Kidney (tissue), 14 donors: ENCODE results near the gene COL8A2. TPM values are rescaled to one million over a fixed set of nuclear protein-coding genes. Genes with fewer than 3 reads are reported as not detected.

Experiments used
- DNase-seq, 5 donors: peaks; one replicate each; pipeline ENCODE4 v3.0.0-alpha.2; 2013 to 2020
- FAIRE-seq: peaks from 2 replicates; lab custom pipeline; 2012; peaks lifted over from hg19 to GRCh38; lab: Jason Lieb, UNC
- H3K27ac ChIP-seq, 2 donors: one replicate each; pipeline ENCODE4 v1.7.0; 2013; ENCODE audit warnings: low read depth in 2 of 2, low read length in 2 of 2, inconsistent platforms in 1 of 2
- H3K27me3 ChIP-seq: one replicate; pipeline ENCODE4 v1.7.1; 2013; ENCODE audit warnings: low read length, inconsistent platforms; ENCODE audit not compliant: control insufficient read depth, insufficient read depth
- H3K36me3 ChIP-seq, 3 donors: one replicate each; pipeline versions ENCODE4 v1.7.0 to v1.7.1; 2013; ENCODE audit warnings: low read length in 3 of 3, control low read depth in 1 of 3, inconsistent platforms in 1 of 3; ENCODE audit not compliant: insufficient read depth in 3 of 3, control insufficient read depth in 2 of 3
- H3K4me1 ChIP-seq, 3 donors: one replicate each; pipeline versions ENCODE4 v1.7.0 to v1.7.1; 2013; ENCODE audit warnings: low read length in 3 of 3, inconsistent platforms in 1 of 3, low read depth in 1 of 3; ENCODE audit not compliant: control insufficient read depth in 2 of 3, insufficient read depth in 2 of 3
- H3K4me3 ChIP-seq, 3 donors: one replicate each; pipeline versions ENCODE4 v1.7.0 to v1.8.1; 2013; ENCODE audit warnings: low read length in 3 of 3, control low read depth in 1 of 3, inconsistent platforms in 1 of 3
- H3K9ac ChIP-seq, 3 donors: one replicate each; pipeline versions ENCODE4 v1.7.0 to v1.7.1; 2013; ENCODE audit warnings: low read length in 3 of 3, control low read depth in 1 of 3, inconsistent platforms in 1 of 3
- H3K9me3 ChIP-seq, 3 donors: one replicate each; pipeline versions ENCODE4 v1.7.0 to v1.7.1; 2013; ENCODE audit warnings: low read length in 3 of 3, control low read depth in 1 of 3, inconsistent platforms in 1 of 3; ENCODE audit not compliant: control insufficient read depth in 2 of 3, insufficient read depth in 1 of 3
- intact Hi-C: fragments of 100-400 bp; cut with DNase I; formaldehyde crosslinking; loops from one replicate; pipeline ENCODE4 v1.11.1; 2022
- polyA plus RNA-seq: library from polyadenylated mRNA; stranded (reverse); fragments of 350-450 nt; fragmentation: Illumina TruSeq; extraction: RNeasy Lipid Tissue Mini Kit (QIAGEN cat#74804); gene quantifications from one replicate; pipeline ENCODE4 v1.2.3, GENCODE V29; 2014; ENCODE audit warnings: low read depth, low replicate concordance; ENCODE audit not compliant: insufficient read depth
- total RNA-seq: library from RNA; stranded (reverse); fragmentation: NEBNext Ultra II Directional; extraction: Animal tissue kit (Norgen Biotek cat#: 25700); gene quantifications from one replicate; pipeline ENCODE4 v1.2.1, GENCODE V29; 2021
- TF ChIP-seq, protein P1 (sequence below): IDR thresholded peaks from 3 replicates; pipeline ENCODE4 v1.5.1; 2012; ENCODE audit warnings: mild to moderate bottlenecking, moderate library complexity, borderline replicate concordance; ENCODE audit not compliant: insufficient read depth; ENCODE audit errors: extremely low read depth
- donor health status: control.
- donor health status: control.
- donor health status: control.
- donor health status: control.
- donor health status: control.
- donor health status: DM: yes; HTN: yes; CAD: no.
- donor health status: Normal renal cell carcinoma (clear cell type).

Gene COL8A2
- total and polyA plus RNA-seq, 2 donors from 2014 or later, result 0.90 to 6.4 TPM

DNA sequence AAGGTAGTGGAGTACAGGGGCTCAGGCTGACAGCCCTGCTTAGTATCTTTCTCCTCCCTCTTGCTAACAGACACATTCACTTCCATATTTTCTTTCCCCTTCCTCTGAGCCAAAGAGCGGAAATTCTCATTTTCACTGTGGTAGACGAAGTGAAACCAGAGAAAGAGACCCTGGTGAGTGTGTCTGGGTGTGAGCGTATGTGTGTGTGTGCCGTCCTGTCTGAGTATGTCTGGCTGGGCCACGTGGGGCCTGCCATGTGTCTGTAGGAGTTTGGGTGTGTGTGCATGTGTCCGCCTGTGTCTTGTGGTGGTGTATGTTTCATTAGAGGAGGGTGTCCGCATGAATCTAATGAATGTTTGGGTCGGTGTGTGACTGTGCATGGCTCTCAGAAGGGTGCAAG lies 1.7 kb downstream of the COL8A2 start:
- no peaks in the 10 kb centered on the region for H3K9me3 ChIP-seq
- intact Hi-C loops, result no loop called here
- no peak overlapping the region for H3K27ac ChIP-seq
- peaks cover 0 to 4% (median 0%) of the 10 kb centered on the region in 3 donors for H3K4me1 ChIP-seq
- TF ChIP-seq, protein P1, sequence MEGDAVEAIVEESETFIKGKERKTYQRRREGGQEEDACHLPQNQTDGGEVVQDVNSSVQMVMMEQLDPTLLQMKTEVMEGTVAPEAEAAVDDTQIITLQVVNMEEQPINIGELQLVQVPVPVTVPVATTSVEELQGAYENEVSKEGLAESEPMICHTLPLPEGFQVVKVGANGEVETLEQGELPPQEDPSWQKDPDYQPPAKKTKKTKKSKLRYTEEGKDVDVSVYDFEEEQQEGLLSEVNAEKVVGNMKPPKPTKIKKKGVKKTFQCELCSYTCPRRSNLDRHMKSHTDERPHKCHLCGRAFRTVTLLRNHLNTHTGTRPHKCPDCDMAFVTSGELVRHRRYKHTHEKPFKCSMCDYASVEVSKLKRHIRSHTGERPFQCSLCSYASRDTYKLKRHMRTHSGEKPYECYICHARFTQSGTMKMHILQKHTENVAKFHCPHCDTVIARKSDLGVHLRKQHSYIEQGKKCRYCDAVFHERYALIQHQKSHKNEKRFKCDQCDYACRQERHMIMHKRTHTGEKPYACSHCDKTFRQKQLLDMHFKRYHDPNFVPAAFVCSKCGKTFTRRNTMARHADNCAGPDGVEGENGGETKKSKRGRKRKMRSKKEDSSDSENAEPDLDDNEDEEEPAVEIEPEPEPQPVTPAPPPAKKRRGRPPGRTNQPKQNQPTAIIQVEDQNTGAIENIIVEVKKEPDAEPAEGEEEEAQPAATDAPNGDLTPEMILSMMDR, result no peak
- no peak overlapping the region for H3K4me3 ChIP-seq
- DNase-seq, result no peak
- H3K9ac ChIP-seq, result no peak overlapping the region
- no peak for FAIRE-seq
- H3K27me3 ChIP-seq, result peaks cover 3% of the 10 kb centered on the region
- H3K36me3 ChIP-seq, result no peaks in the 10 kb centered on the region

DNA sequence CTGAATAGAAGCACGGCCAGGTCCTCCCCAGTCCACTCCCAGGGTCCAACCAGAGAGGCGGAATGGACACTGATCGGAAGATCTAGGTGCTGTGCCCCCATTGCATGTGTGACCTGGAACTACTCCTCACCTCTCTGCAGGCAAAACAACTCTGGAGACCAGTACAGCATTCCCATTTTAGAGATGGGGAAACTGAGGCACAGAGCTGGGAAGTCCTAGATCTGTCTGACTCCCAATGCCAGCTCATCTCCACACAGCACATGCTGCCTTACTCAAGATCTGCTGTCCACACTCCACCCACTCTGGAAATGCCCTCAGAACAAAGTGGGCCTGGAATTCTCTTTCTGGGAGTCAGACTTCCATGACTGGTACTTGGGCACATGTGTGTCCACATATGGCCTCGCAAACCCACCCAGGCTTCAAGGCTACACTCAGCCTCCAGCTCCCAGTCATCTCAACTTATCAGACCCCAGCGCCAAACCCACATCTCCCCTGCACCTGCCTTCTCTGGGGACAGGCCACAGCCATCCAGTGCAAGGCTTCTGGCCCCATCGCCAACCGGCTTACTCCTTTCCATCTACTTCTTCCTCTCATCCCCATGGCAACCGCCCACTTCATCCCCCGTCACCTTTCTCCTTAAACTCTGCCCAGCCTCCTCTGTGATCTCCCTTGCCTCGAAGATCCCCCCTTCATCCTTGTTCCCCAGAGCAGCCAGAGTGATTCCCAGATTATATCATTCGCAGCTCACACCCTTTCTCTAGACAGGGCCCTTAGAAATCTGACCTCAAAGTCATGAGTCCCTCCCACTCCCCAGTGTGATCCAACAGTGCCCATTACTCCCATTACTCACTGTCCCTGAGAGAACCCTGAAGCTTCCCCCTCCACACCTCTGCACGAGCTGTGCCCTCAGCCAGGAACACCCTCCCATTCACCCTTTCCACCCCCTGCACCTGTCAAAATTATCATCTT lies 2.7 kb downstream of the COL8A2 start:
- no peak overlapping the region for H3K9ac ChIP-seq
- no peak overlapping the region for H3K4me3 ChIP-seq
- no peaks in the 10 kb centered on the region for H3K9me3 ChIP-seq
- TF ChIP-seq, protein P1, result no peak
- peaks cover 0 to 4% (median 0%) of the 10 kb centered on the region in 3 donors for H3K4me1 ChIP-seq
- peaks cover 3% of the 10 kb centered on the region for H3K27me3 ChIP-seq
- intact Hi-C loops, result no loop called here
- DNase-seq (no peak), FAIRE-seq (no peak)
- H3K36me3 ChIP-seq, result no peaks in the 10 kb centered on the region
- no peak overlapping the region for H3K27ac ChIP-seq

DNA sequence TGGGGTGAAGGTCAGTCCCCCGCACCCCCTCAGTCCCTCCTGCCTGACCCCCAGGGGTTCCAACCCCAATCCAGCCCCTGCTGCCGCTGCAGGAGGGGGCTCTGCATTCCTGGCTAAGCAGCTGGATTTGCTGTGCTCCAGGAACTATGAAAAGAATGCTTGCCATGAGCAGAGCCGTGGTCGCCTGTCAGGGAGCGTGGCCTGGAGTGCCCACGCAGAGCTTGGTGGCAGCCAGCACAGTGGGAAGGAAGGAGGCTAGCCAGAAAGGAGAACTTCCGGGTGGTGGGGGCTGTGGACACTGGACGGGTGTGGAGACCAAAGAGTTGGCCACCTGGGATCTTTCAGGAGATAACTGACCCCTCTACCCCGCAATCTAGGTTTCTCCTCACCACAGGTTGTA lies 5.6 kb downstream of the COL8A2 start:
- intact Hi-C loops, result no loop called here
- H3K4me1 ChIP-seq, result no peaks in the 10 kb centered on the region
- FAIRE-seq (no peak), DNase-seq (no peak)
- no peaks in the 10 kb centered on the region for H3K36me3 ChIP-seq
- H3K9ac ChIP-seq, result no peak overlapping the region
- no peak overlapping the region for H3K4me3 ChIP-seq
- H3K9me3 ChIP-seq, result no peaks in the 10 kb centered on the region
- H3K27ac ChIP-seq, result no peak overlapping the region
- TF ChIP-seq, protein P1, result no peak
- no peaks in the 10 kb centered on the region for H3K27me3 ChIP-seq
